ENCODE data around the gene CTDSPL2.
"Not testable (repeated sequence)": the region's sequence is repeated elsewhere in the genome, so short reads cannot be mapped to it uniquely, and the experiment has no call there.

CTDSPL2 gene

GRCh38 chr15:44426975-44427755, at the start of gene CTDSPL2:
Gene CTDSPL2, plus strand, starts transcription at chr15:44427629. Its CDS starts 31,386 bp downstream, at chr15:44459015.
- FAIRE-seq = peak; percentile 98

GRCh38 chr15:44381236-44381635, 46.2 kb upstream of the CTDSPL2 start:
- FAIRE-seq = no peak

GRCh38 chr15:44385344-44385942, 42.0 kb upstream of the CTDSPL2 start:
- no peak for FAIRE-seq

- no peak for FAIRE-seq
These were observed 33.4 kb upstream of the CTDSPL2 start for GRCh38 chr15:44394062-44394461.

- FAIRE-seq = no peak
These were observed 32.9 kb upstream of the CTDSPL2 start for GRCh38 chr15:44394562-44394961.

GRCh38 chr15:44397869-44398268, 29.6 kb upstream of the CTDSPL2 start:
- FAIRE-seq = no peak

GRCh38 chr15:44414001-44414400, 13.4 kb upstream of the CTDSPL2 start:
- FAIRE-seq = no peak

GRCh38 chr15:44427756-44428724, 611 bp downstream of the CTDSPL2 start:
- FAIRE-seq = no peak

- no peak for FAIRE-seq
These were observed 8.7 kb downstream of the CTDSPL2 start for GRCh38 chr15:44435893-44436667.

- no peak for FAIRE-seq
These were observed 11.0 kb downstream of the CTDSPL2 start for GRCh38 chr15:44438402-44438801.

- FAIRE-seq = no peak
These were observed 13.7 kb downstream of the CTDSPL2 start for GRCh38 chr15:44441095-44441501.

GRCh38 chr15:44443515-44443914, 16.1 kb downstream of the CTDSPL2 start:
- FAIRE-seq = no peak

GRCh38 chr15:44447772-44448376, 20.4 kb downstream of the CTDSPL2 start:
- FAIRE-seq = no peak

- FAIRE-seq = peak; percentile 43
These were observed 22.7 kb downstream of the CTDSPL2 start for GRCh38 chr15:44450172-44450571.

GRCh38 chr15:44453578-44454283, 26.3 kb downstream of the CTDSPL2 start:
- FAIRE-seq = not testable (repeated sequence)

GRCh38 chr15:44458429-44458828, 31.0 kb downstream of the CTDSPL2 start:
- no peak for FAIRE-seq

- FAIRE-seq = no peak
These were observed 41.4 kb downstream of the CTDSPL2 start for GRCh38 chr15:44468709-44469385.

- no peak for FAIRE-seq
These were observed 44.5 kb downstream of the CTDSPL2 start for GRCh38 chr15:44471885-44472455.

- no peak for FAIRE-seq
These were observed 51.9 kb downstream of the CTDSPL2 start for GRCh38 chr15:44479343-44479742.

GRCh38 chr15:44482090-44482489, 54.7 kb downstream of the CTDSPL2 start:
- FAIRE-seq = no peak

Measured in A204.1 (cell line).